Fibroblast of lung (primary cell): ENCODE measurements around the gene CNTN4. TPM values are rescaled to one million over a fixed set of nuclear protein-coding genes. Genes with fewer than 3 reads are reported as not detected.

Experiments used
- DNase-seq, 2 donors: peaks; one replicate each; pipeline versions ENCODE4 v3.0.0 to v3.0.0-alpha.2; 2010; ENCODE audit warnings: low read depth in 2 of 2
- H2AFZ ChIP-seq: 2 replicates; pipeline ENCODE4 v1.5.1; 2012; ENCODE audit warnings: low read length, control low read depth, inconsistent platforms
- H3K27ac ChIP-seq: 2 replicates; pipeline ENCODE4 v1.5.1; 2011; ENCODE audit warnings: low read length, control low read depth; ENCODE audit not compliant: insufficient read depth
- H3K27me3 ChIP-seq: 2 replicates; pipeline ENCODE4 v1.5.1; 2011; ENCODE audit warnings: mild to moderate bottlenecking, low read length; ENCODE audit not compliant: control insufficient read depth, insufficient read depth
- H3K36me3 ChIP-seq: 2 replicates; pipeline ENCODE4 v1.5.1; 2011; ENCODE audit warnings: low read length; ENCODE audit not compliant: control insufficient read depth, insufficient read depth
- H3K4me1 ChIP-seq: 2 replicates; pipeline ENCODE4 v1.5.1; 2011; ENCODE audit warnings: low read length; ENCODE audit not compliant: control insufficient read depth, insufficient read depth; ENCODE audit errors: extremely low read depth
- H3K4me2 ChIP-seq: 2 replicates; pipeline ENCODE4 v1.5.1; 2011; ENCODE audit warnings: low read length, control low read depth; ENCODE audit not compliant: insufficient read depth; ENCODE audit errors: extremely low read depth
- H3K4me3 ChIP-seq, 4 experiments: fragments of 200-600 bp in 1 of 4; sonication (generic) in 1 of 4; replicated peaks in 1 of 4; 2 replicates each; pipeline ENCODE4 v1.5.1; 2011 to 2016; ENCODE audit warnings: low read length in 4 of 4, low read depth in 3 of 4, mild to moderate bottlenecking in 3 of 4, control low read depth in 2 of 4, inconsistent platforms in 1 of 4, mixed read lengths in 1 of 4; ENCODE audit not compliant: insufficient read depth in 1 of 4; ENCODE audit errors: control extremely low read depth in 1 of 4
- H3K79me2 ChIP-seq: 2 replicates; pipeline ENCODE4 v1.5.1; 2012; ENCODE audit warnings: mild to moderate bottlenecking, low read length, inconsistent platforms; ENCODE audit not compliant: control insufficient read depth, insufficient read depth
- H3K9ac ChIP-seq: 2 replicates; pipeline ENCODE4 v1.5.1; 2011; ENCODE audit warnings: mild to moderate bottlenecking, low read length, control low read depth; ENCODE audit not compliant: insufficient read depth
- H3K9me3 ChIP-seq: 2 replicates; pipeline ENCODE4 v1.5.1; 2012; ENCODE audit warnings: low read depth, low read length; ENCODE audit not compliant: control insufficient read depth, insufficient read depth
- H4K20me1 ChIP-seq: 2 replicates; pipeline ENCODE4 v1.5.1; 2011; ENCODE audit warnings: low read length; ENCODE audit not compliant: control insufficient read depth, insufficient read depth; ENCODE audit errors: extremely low read depth
- CTCF ChIP-seq, 2 donors: IDR thresholded peaks in 1 of 2; conservative IDR thresholded peaks in 1 of 2; 1 replicate in 1 of 2; 2 replicates in 1 of 2; pipeline ENCODE4 v1.5.1; 2011 to 2012; ENCODE audit warnings: low read length in 2 of 2, control low read depth in 1 of 2, inconsistent platforms in 1 of 2, low read depth in 1 of 2, mild to moderate bottlenecking in 1 of 2
- EZH2 ChIP-seq: IDR thresholded peaks from 2 replicates; pipeline ENCODE4 v1.5.1; 2012; ENCODE audit warnings: low read length, control low read depth, mild to moderate bottlenecking; ENCODE audit errors: missing control alignments
- polyA plus RNA-seq, 2 donors: library from polyadenylated mRNA; depleted of rRNA in 1 of 2; stranded (reverse) in 1 of 2; unstranded in 1 of 2; fragments of >200 nt; gene quantifications; 2 replicates each; pipeline ENCODE4 v1.2.1, GENCODE V29; 2011 to 2012; ENCODE audit warnings: missing spikeins in 1 of 2
- total RNA-seq: library from RNA; depleted of rRNA; stranded (reverse); fragments of >200 nt; gene quantifications from 2 replicates; pipeline ENCODE4 v1.2.1, GENCODE V29; 2014

The CNTN4 gene
- total and polyA plus RNA-seq, 2 donors (not counting 1 experiment from before 2014, with no cell fraction given), result 0.17 to 0.69 TPM

- no peak for TF ChIP-seq EZH2
- no peak for TF ChIP-seq CTCF (conservative IDR thresholded peaks at IDR 0.05 in 1 of 2, IDR thresholded peaks at IDR 0.05 in 1 of 2; ENCODE audit: low read depth in 1 of 2, low read length in 2 of 2)
- Histone ChIP-seq H3K36me3 (no peaks in the 10 kb centered on the region), H3K4me2 (no peak overlapping the region), H2AFZ (no peak overlapping the region), H3K9me3 (no peaks in the 10 kb centered on the region), H3K9ac (no peak overlapping the region), H3K27me3 (no peaks in the 10 kb centered on the region), H3K4me3 (no peak overlapping the region), H3K4me1 (no peaks in the 10 kb centered on the region), H3K79me2 (no peaks in the 10 kb centered on the region), H3K27ac (no peak overlapping the region), H4K20me1 (no peaks in the 10 kb centered on the region)
- no peak for DNase-seq
Measured at GRCh38 chr3:2218816-2219215, 120.2 kb downstream of the CNTN4 start.

- no peak overlapping the region for H2AFZ ChIP-seq
- H3K4me3 ChIP-seq, result no peak overlapping the region
- DNase-seq, result no peak
- H3K27me3 ChIP-seq, result no peaks in the 10 kb centered on the region
- no peaks in the 10 kb centered on the region for H3K79me2 ChIP-seq
- TF ChIP-seq EZH2 (no peak), CTCF (conservative IDR thresholded peaks at IDR 0.05 in 1 of 2, IDR thresholded peaks at IDR 0.05 in 1 of 2; ENCODE audit: low read depth in 1 of 2, low read length in 2 of 2) (no peak)
- no peak overlapping the region for H3K9ac ChIP-seq
- no peak overlapping the region for H3K4me2 ChIP-seq
- no peaks in the 10 kb centered on the region for H3K9me3 ChIP-seq
- no peak overlapping the region for H3K27ac ChIP-seq
- H3K4me1 ChIP-seq, result no peaks in the 10 kb centered on the region
- H3K36me3 ChIP-seq, result no peaks in the 10 kb centered on the region
- H4K20me1 ChIP-seq, result no peaks in the 10 kb centered on the region
Measured at GRCh38 chr3:2236203-2236602, 137.5 kb downstream of the CNTN4 start.

GRCh38 chr3:2244137-2244536, 145.5 kb downstream of the CNTN4 start:
- no peak overlapping the region for H3K4me3 ChIP-seq
- no peaks in the 10 kb centered on the region for H3K4me1 ChIP-seq
- TF ChIP-seq EZH2 (no peak), CTCF (conservative IDR thresholded peaks at IDR 0.05 in 1 of 2, IDR thresholded peaks at IDR 0.05 in 1 of 2; ENCODE audit: low read depth in 1 of 2, low read length in 2 of 2) (no peak)
- H3K36me3 ChIP-seq, result no peaks in the 10 kb centered on the region
- DNase-seq, result no peak
- H3K9ac ChIP-seq, result no peak overlapping the region
- no peak overlapping the region for H3K4me2 ChIP-seq
- no peaks in the 10 kb centered on the region for H3K27me3 ChIP-seq
- no peaks in the 10 kb centered on the region for H4K20me1 ChIP-seq
- H3K79me2 ChIP-seq, result no peaks in the 10 kb centered on the region
- no peak overlapping the region for H3K27ac ChIP-seq
- no peak overlapping the region for H2AFZ ChIP-seq
- no peaks in the 10 kb centered on the region for H3K9me3 ChIP-seq
